Measurements from ENCODE around the gene NYNRIN.

Gene NYNRIN

GRCh38 chr14:24398293-24398652, 530 bp upstream of the NYNRIN start:
- no peak overlapping the region for H3K9ac ChIP-seq (ENCODE audit: low read length)
- H3K27me3 ChIP-seq (ENCODE audit: control insufficient read depth, insufficient read depth, low read length) = peaks cover 5% of the 10 kb centered on the region
- no peak overlapping the region for H3K27ac ChIP-seq (ENCODE audit: low read length)
- no peaks in the 10 kb centered on the region for H3K36me3 ChIP-seq (ENCODE audit: control insufficient read depth, low read depth, low read length)
- H3K4me3 ChIP-seq (ENCODE audit: low read length) = peak overlapping the region; percentile 73
- H3K9me3 ChIP-seq (ENCODE audit: control insufficient read depth, low read depth, low read length) = no peaks in the 10 kb centered on the region
- H3K4me1 ChIP-seq (ENCODE audit: control insufficient read depth, low read depth, low read length) = peaks cover 12% of the 10 kb centered on the region

- Histone ChIP-seq H3K4me1 (ENCODE audit: control insufficient read depth, low read depth, low read length) (peaks cover 12% of the 10 kb centered on the region), H3K36me3 (ENCODE audit: control insufficient read depth, low read depth, low read length) (no peaks in the 10 kb centered on the region), H3K9me3 (ENCODE audit: control insufficient read depth, low read depth, low read length) (no peaks in the 10 kb centered on the region), H3K27me3 (ENCODE audit: control insufficient read depth, insufficient read depth, low read length) (peaks cover 5% of the 10 kb centered on the region), H3K9ac (ENCODE audit: low read length) (peak overlapping the region; percentile 58), H3K27ac (ENCODE audit: low read length) (no peak overlapping the region), H3K4me3 (ENCODE audit: low read length) (peak overlapping the region; percentile 73)
These were observed 632 bp downstream of the NYNRIN start for GRCh38 chr14:24399447-24399822.

GRCh38 chr14:24399999-24400718, 1.4 kb downstream of the NYNRIN start:
- Histone ChIP-seq H3K27ac (ENCODE audit: low read length) (no peak overlapping the region), H3K4me1 (ENCODE audit: control insufficient read depth, low read depth, low read length) (peaks cover 12% of the 10 kb centered on the region), H3K9ac (ENCODE audit: low read length) (no peak overlapping the region), H3K4me3 (ENCODE audit: low read length) (peak overlapping the region; percentile 73), H3K27me3 (ENCODE audit: control insufficient read depth, insufficient read depth, low read length) (peaks cover 5% of the 10 kb centered on the region), H3K9me3 (ENCODE audit: control insufficient read depth, low read depth, low read length) (no peaks in the 10 kb centered on the region), H3K36me3 (ENCODE audit: control insufficient read depth, low read depth, low read length) (no peaks in the 10 kb centered on the region)

GRCh38 chr14:24401810-24402702, 3.3 kb downstream of the NYNRIN start:
- Histone ChIP-seq H3K4me3 (ENCODE audit: low read length) (no peak overlapping the region), H3K36me3 (ENCODE audit: control insufficient read depth, low read depth, low read length) (no peaks in the 10 kb centered on the region), H3K27me3 (ENCODE audit: control insufficient read depth, insufficient read depth, low read length) (peaks cover 5% of the 10 kb centered on the region), H3K4me1 (ENCODE audit: control insufficient read depth, low read depth, low read length) (peaks cover 12% of the 10 kb centered on the region), H3K9me3 (ENCODE audit: control insufficient read depth, low read depth, low read length) (no peaks in the 10 kb centered on the region), H3K27ac (ENCODE audit: low read length) (no peak overlapping the region), H3K9ac (ENCODE audit: low read length) (no peak overlapping the region)

GRCh38 chr14:24403294-24403998, 4.6 kb downstream of the NYNRIN start:
- Histone ChIP-seq H3K36me3 (ENCODE audit: control insufficient read depth, low read depth, low read length) (no peaks in the 10 kb centered on the region), H3K27me3 (ENCODE audit: control insufficient read depth, insufficient read depth, low read length) (peaks cover 5% of the 10 kb centered on the region), H3K9me3 (ENCODE audit: control insufficient read depth, low read depth, low read length) (no peaks in the 10 kb centered on the region), H3K4me1 (ENCODE audit: control insufficient read depth, low read depth, low read length) (peaks cover 5% of the 10 kb centered on the region), H3K4me3 (ENCODE audit: low read length) (no peak overlapping the region), H3K27ac (ENCODE audit: low read length) (no peak overlapping the region), H3K9ac (ENCODE audit: low read length) (no peak overlapping the region)

GRCh38 chr14:24404814-24405213, 6.0 kb downstream of the NYNRIN start:
- Histone ChIP-seq H3K9ac (ENCODE audit: low read length) (no peak overlapping the region), H3K4me3 (ENCODE audit: low read length) (no peak overlapping the region), H3K27me3 (ENCODE audit: control insufficient read depth, insufficient read depth, low read length) (peaks cover 5% of the 10 kb centered on the region), H3K4me1 (ENCODE audit: control insufficient read depth, low read depth, low read length) (peaks cover 1% of the 10 kb centered on the region), H3K27ac (ENCODE audit: low read length) (no peak overlapping the region), H3K9me3 (ENCODE audit: control insufficient read depth, low read depth, low read length) (no peaks in the 10 kb centered on the region), H3K36me3 (ENCODE audit: control insufficient read depth, low read depth, low read length) (no peaks in the 10 kb centered on the region)

- no peak overlapping the region for H3K27ac ChIP-seq (ENCODE audit: low read length)
- H3K36me3 ChIP-seq (ENCODE audit: control insufficient read depth, low read depth, low read length) = no peaks in the 10 kb centered on the region
- no peaks in the 10 kb centered on the region for H3K27me3 ChIP-seq (ENCODE audit: control insufficient read depth, insufficient read depth, low read length)
- no peaks in the 10 kb centered on the region for H3K9me3 ChIP-seq (ENCODE audit: control insufficient read depth, low read depth, low read length)
- H3K4me1 ChIP-seq (ENCODE audit: control insufficient read depth, low read depth, low read length) = no peaks in the 10 kb centered on the region
- no peak overlapping the region for H3K4me3 ChIP-seq (ENCODE audit: low read length)
- H3K9ac ChIP-seq (ENCODE audit: low read length) = no peak overlapping the region
These were observed 7.6 kb downstream of the NYNRIN start for GRCh38 chr14:24406416-24406815.

- Histone ChIP-seq H3K4me3 (ENCODE audit: low read length) (no peak overlapping the region), H3K36me3 (ENCODE audit: control insufficient read depth, low read depth, low read length) (peaks cover under 1% of the 10 kb centered on the region), H3K27ac (ENCODE audit: low read length) (no peak overlapping the region), H3K4me1 (ENCODE audit: control insufficient read depth, low read depth, low read length) (no peaks in the 10 kb centered on the region), H3K9me3 (ENCODE audit: control insufficient read depth, low read depth, low read length) (no peaks in the 10 kb centered on the region), H3K9ac (ENCODE audit: low read length) (no peak overlapping the region), H3K27me3 (ENCODE audit: control insufficient read depth, insufficient read depth, low read length) (no peaks in the 10 kb centered on the region)
These were observed 9.0 kb downstream of the NYNRIN start for GRCh38 chr14:24407608-24408325.

- Histone ChIP-seq H3K27ac (ENCODE audit: low read length) (no peak overlapping the region), H3K9ac (ENCODE audit: low read length) (no peak overlapping the region), H3K4me1 (ENCODE audit: control insufficient read depth, low read depth, low read length) (no peaks in the 10 kb centered on the region)
These were observed 10.0 kb downstream of the NYNRIN start for GRCh38 chr14:24408764-24409163.

GRCh38 chr14:24409192-24409591, 10.4 kb downstream of the NYNRIN start:
- H3K36me3 ChIP-seq (ENCODE audit: control insufficient read depth, low read depth, low read length) = peaks cover 8% of the 10 kb centered on the region
- H3K4me3 ChIP-seq (ENCODE audit: low read length) = no peak overlapping the region
- no peak overlapping the region for H3K27ac ChIP-seq (ENCODE audit: low read length)
- H3K27me3 ChIP-seq (ENCODE audit: control insufficient read depth, insufficient read depth, low read length) = no peaks in the 10 kb centered on the region
- no peak overlapping the region for H3K9ac ChIP-seq (ENCODE audit: low read length)
- H3K4me1 ChIP-seq (ENCODE audit: control insufficient read depth, low read depth, low read length) = no peaks in the 10 kb centered on the region
- H3K9me3 ChIP-seq (ENCODE audit: control insufficient read depth, low read depth, low read length) = no peaks in the 10 kb centered on the region

More at GRCh38 chr14:24408764-24409163, 10.0 kb downstream of the NYNRIN start:
- Histone ChIP-seq H3K9me3 (ENCODE audit: control insufficient read depth, low read depth, low read length) (no peaks in the 10 kb centered on the region), H3K4me3 (ENCODE audit: low read length) (no peak overlapping the region), H3K36me3 (ENCODE audit: control insufficient read depth, low read depth, low read length) (peaks cover 8% of the 10 kb centered on the region), H3K27me3 (ENCODE audit: control insufficient read depth, insufficient read depth, low read length) (no peaks in the 10 kb centered on the region)

- Histone ChIP-seq H3K9me3 (ENCODE audit: control insufficient read depth, low read depth, low read length) (no peaks in the 10 kb centered on the region), H3K4me1 (ENCODE audit: control insufficient read depth, low read depth, low read length) (no peaks in the 10 kb centered on the region), H3K4me3 (ENCODE audit: low read length) (no peak overlapping the region), H3K36me3 (ENCODE audit: control insufficient read depth, low read depth, low read length) (peaks cover 8% of the 10 kb centered on the region), H3K27me3 (ENCODE audit: control insufficient read depth, insufficient read depth, low read length) (no peaks in the 10 kb centered on the region), H3K27ac (ENCODE audit: low read length) (no peak overlapping the region), H3K9ac (ENCODE audit: low read length) (no peak overlapping the region)
These were observed 11.2 kb downstream of the NYNRIN start for GRCh38 chr14:24409956-24410355.
